Nephron progenitor cell (in vitro differentiated cells): ENCODE measurements around the gene SRRM5.
A peak's percentile ranks its signal among the peaks of the same experiment; 100 is the strongest.
"Not testable (repeated sequence)": the region's sequence is repeated elsewhere in the genome, so short reads cannot be mapped to it uniquely, and the experiment has no call there.

Source experiments
- DNase-seq: peaks from one replicate; pipeline ENCODE4 v3.0.0; 2021
- H3K27ac Mint-ChIP-seq: 2 replicates; pipeline ENCODE4 v1.8.0; 2021; ENCODE audit warnings: mild to moderate bottlenecking, moderate library complexity, mixed read lengths
- H3K27me3 Mint-ChIP-seq: 2 replicates; pipeline ENCODE4 v1.8.0; 2021; ENCODE audit warnings: mild to moderate bottlenecking, low read depth, mixed read lengths; ENCODE audit not compliant: poor library complexity
- H3K36me3 Mint-ChIP-seq: 2 replicates; pipeline ENCODE4 v1.8.0; 2021; ENCODE audit warnings: low read depth, mixed read lengths
- H3K4me1 Mint-ChIP-seq: 2 replicates; pipeline ENCODE4 v1.8.0; 2021; ENCODE audit warnings: mixed read lengths
- H3K4me3 Mint-ChIP-seq: 2 replicates; pipeline ENCODE4 v1.8.0; 2021; ENCODE audit warnings: mild to moderate bottlenecking, moderate library complexity, mixed read lengths
- H3K9me3 Mint-ChIP-seq: 2 replicates; pipeline ENCODE4 v1.8.0; 2021; ENCODE audit warnings: mild to moderate bottlenecking, moderate library complexity, mixed read lengths
- TF ChIP-seq, protein P1 (sequence below): fragments of 200-600 bp; sonication (generic); IDR thresholded peaks from 2 replicates; pipeline ENCODE4 v1.5.0; 2021; ENCODE audit warnings: antibody characterized with exemption

Gene SRRM5

DNA sequence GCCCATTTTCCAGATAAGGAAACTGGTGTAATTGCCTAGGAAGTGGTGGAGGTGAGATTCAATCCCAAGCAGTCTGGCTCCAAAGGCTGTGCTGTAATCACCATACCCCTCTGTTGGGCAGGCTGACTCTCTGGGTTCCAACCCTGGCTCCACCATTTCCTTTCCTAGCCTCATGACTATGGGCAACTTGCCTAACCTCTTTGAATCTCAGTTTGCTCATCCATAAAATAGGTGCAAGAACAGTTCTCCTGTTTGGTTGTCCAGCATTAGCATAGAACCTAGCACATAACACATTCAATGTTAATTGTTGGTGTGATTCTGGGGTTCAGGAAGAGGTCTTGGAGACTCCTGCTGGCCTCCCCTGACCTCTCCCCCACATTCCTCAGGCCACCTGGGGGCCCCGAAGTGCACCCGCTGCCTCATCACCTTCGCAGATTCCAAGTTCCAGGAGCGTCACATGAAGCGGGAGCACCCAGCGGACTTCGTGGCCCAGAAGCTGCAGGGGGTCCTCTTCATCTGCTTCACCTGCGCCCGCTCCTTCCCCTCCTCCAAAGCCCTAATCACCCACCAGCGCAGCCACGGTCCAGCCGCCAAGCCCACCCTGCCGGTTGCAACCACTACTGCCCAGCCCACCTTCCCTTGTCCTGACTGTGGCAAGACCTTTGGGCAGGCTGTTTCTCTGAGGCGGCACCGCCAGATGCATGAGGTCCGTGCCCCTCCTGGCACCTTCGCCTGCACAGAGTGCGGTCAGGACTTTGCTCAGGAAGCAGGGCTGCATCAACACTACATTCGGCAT lies 13.2 kb upstream of the SRRM5 start:
- Mint-ChIP-seq H3K27me3 (no peaks in the 10 kb centered on the region), H3K4me3 (peak overlapping the region; percentile 60), H3K36me3 (peaks cover 10% of the 10 kb centered on the region), H3K9me3 (no peaks in the 10 kb centered on the region), H3K27ac (no peak overlapping the region), H3K4me1 (peaks cover 29% of the 10 kb centered on the region)
- TF ChIP-seq, protein P1, sequence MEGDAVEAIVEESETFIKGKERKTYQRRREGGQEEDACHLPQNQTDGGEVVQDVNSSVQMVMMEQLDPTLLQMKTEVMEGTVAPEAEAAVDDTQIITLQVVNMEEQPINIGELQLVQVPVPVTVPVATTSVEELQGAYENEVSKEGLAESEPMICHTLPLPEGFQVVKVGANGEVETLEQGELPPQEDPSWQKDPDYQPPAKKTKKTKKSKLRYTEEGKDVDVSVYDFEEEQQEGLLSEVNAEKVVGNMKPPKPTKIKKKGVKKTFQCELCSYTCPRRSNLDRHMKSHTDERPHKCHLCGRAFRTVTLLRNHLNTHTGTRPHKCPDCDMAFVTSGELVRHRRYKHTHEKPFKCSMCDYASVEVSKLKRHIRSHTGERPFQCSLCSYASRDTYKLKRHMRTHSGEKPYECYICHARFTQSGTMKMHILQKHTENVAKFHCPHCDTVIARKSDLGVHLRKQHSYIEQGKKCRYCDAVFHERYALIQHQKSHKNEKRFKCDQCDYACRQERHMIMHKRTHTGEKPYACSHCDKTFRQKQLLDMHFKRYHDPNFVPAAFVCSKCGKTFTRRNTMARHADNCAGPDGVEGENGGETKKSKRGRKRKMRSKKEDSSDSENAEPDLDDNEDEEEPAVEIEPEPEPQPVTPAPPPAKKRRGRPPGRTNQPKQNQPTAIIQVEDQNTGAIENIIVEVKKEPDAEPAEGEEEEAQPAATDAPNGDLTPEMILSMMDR = no peak
- no peak for DNase-seq

DNA sequence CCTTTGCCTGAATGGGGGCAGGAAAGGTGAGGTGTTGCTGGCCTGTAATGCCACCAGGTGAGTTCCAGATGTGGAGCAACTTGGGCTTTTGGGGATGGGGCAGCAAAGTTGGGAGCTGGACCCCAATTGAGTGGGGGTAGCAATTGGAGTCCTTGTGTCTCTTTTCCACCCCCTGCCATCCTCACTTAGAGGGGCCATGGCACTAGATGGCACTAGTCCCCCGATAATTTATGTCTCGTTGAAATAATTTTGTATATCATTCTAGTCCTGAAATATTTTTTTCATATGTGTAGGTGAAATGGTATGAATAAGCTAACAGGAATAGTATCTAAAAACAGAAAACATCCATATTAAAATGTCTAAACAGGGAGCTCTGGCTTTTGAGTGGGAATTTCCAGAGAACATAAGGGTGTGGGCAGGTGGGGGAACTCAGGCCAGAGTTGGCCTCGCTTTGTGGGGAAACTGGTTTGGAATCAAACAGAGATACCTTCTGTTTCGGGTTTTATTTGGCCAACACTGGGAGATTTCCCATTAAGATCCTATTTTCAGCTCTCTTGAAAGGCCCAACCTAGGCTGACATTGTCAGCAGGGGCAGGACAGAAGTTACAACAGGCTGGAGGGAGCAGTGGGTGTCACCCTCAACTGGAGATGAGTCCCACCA lies 12.1 kb upstream of the SRRM5 start:
- no peak for DNase-seq
- H3K4me3 Mint-ChIP-seq = no peak overlapping the region
- no peaks in the 10 kb centered on the region for H3K27me3 Mint-ChIP-seq
- H3K4me1 Mint-ChIP-seq = peaks cover 25% of the 10 kb centered on the region
- H3K9me3 Mint-ChIP-seq = no peaks in the 10 kb centered on the region
- TF ChIP-seq, protein P1 = no peak
- peaks cover 11% of the 10 kb centered on the region for H3K36me3 Mint-ChIP-seq
- no peak overlapping the region for H3K27ac Mint-ChIP-seq

GRCh38 chr19:43600326-43600725 lies 11.6 kb upstream of the SRRM5 start:
- Mint-ChIP-seq H3K36me3 (peaks cover 12% of the 10 kb centered on the region), H3K4me1 (peaks cover 25% of the 10 kb centered on the region)
- H3K4me3 Mint-ChIP-seq, H3K9me3 Mint-ChIP-seq, H3K27me3 Mint-ChIP-seq, DNase-seq, H3K27ac Mint-ChIP-seq: not testable (repeated sequence)

DNA sequence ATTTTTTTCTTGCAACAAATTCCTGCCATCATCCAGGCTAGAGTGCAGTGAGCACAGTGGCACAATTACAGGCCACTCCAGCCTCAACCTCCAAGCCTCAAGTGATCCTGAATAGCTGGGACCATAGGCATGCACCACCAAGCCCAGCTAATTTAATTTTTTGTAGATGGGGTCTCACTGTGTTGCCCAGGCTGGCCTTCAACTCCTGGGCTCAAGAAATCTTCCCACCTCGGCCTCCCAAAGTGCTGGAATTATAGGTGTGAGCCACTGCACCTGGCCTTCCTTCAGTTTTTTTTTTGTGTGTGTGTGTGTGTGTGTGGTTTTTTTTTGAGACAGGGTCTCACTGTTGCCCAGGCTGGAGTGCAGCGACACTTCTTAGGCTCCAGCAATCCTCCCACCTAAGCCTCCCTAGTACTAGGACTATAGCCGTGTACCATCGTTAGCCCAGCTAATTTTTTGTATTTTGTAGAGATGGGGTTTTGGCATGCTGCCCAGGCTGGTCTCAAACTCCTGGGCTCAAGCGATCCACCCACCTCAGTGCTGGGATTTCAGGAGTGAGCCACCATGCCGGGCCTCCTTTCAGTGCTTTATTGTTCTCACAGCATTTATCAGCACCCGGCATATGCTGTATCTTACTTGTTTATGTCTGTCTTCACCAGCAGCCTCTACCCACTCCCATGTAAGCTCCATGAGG lies 5.9 kb upstream of the SRRM5 start:
- Mint-ChIP-seq H3K36me3 (peaks cover 40% of the 10 kb centered on the region), H3K27me3 (peaks cover 3% of the 10 kb centered on the region), H3K4me3 (no peak overlapping the region), H3K27ac (no peak overlapping the region), H3K9me3 (no peaks in the 10 kb centered on the region), H3K4me1 (peaks cover 7% of the 10 kb centered on the region)
- TF ChIP-seq, protein P1 = no peak
- DNase-seq = no peak

DNA sequence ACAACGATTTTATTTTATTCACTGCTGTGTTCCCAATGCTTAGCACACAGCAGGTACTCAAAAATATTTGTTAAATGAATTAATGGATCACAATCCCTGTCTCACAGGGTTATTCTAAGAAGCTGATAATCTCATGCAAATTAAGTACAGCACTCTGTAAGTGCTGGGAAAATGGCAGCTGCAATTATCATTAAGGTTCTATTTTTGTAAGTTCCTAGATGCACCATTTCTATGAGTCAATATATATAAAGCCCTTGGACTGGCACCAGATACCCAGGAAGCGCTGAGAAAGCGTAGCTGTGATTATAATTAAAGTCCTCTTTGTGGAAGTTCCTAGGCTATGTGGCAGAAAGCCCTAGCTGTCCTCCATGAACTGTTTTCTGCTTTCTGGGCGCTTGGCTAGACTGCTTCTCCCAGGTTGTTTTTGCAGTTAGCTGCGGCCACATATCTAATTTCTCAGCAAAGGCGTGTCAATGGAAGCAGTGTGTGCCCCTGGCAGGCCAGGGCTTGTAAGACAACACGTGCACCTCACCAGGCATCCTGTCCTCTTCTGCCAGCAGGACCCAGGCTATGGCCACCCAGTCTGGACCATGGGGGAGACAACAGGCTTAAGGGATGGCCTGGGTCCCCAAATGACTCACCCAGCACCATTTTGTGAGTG lies 5.2 kb upstream of the SRRM5 start:
- no peaks in the 10 kb centered on the region for H3K9me3 Mint-ChIP-seq
- H3K27me3 Mint-ChIP-seq = peaks cover 3% of the 10 kb centered on the region
- DNase-seq = no peak
- no peak overlapping the region for H3K4me3 Mint-ChIP-seq
- no peak overlapping the region for H3K27ac Mint-ChIP-seq
- TF ChIP-seq, protein P1 = no peak
- peaks cover 9% of the 10 kb centered on the region for H3K4me1 Mint-ChIP-seq
- H3K36me3 Mint-ChIP-seq = peaks cover 38% of the 10 kb centered on the region
